HG03442 (cell line): ENCODE data around the gene DNAJC18.

Experiments used
- ATAC-seq: cut with Tn5 transposase; IDR thresholded peaks from one replicate; pipeline ENCODE4 v1.9.1; 2021; ENCODE audit warnings: mild to moderate bottlenecking, moderate library complexity; ENCODE audit not compliant: unreplicated experiment

Gene DNAJC18

GRCh38 chr5:139371482-139372435 lies 67.6 kb downstream of the DNAJC18 start:
- ATAC-seq, result no peak

- ATAC-seq, result no peak
These were observed 70.1 kb downstream of the DNAJC18 start for GRCh38 chr5:139369181-139369580.

DNA sequence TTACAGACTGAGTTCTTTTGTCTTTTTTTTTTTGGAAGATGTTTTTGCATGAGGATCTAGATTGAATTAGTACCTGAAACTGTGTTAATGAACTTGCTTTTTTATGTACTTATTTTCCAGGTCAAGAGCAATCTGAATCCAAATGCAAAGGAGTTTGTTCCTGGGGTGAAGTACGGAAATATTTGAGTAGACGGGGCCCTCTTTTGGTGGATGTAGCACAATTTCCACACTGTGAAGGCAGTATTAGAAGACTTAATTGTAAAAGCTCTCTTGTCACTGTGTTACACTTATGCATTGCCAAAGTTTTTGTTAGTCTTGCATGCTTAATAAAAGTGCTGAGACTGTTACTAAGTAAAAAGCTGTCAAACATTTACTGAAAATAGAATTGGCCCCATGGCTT lies 70.7 kb downstream of the DNAJC18 start:
- no peak for ATAC-seq

GRCh38 chr5:139364466-139364865 lies 74.9 kb downstream of the DNAJC18 start:
- ATAC-seq, result no peak

DNA sequence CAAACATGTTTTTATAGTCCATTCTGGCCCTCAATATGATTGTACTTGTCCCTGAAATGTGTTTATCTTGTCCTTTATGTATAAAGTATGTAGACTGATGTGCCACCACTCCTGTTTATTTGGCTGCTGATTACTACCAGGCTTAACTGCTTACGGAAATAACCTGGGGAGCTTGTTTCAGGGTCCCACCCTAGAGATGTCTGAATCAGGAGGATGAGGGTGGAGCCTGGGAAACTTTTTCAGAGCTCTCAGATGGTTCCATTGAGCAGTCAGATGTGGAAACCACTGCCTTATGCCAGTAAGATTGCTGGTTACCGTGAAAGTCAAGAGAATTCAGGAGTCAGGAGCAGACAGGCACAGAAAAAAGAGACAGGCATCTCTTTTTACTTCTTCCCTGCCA lies 75.4 kb downstream of the DNAJC18 start:
- no peak for ATAC-seq

GRCh38 chr5:139361835-139362429 lies 77.4 kb downstream of the DNAJC18 start:
- ATAC-seq, result no peak

DNA sequence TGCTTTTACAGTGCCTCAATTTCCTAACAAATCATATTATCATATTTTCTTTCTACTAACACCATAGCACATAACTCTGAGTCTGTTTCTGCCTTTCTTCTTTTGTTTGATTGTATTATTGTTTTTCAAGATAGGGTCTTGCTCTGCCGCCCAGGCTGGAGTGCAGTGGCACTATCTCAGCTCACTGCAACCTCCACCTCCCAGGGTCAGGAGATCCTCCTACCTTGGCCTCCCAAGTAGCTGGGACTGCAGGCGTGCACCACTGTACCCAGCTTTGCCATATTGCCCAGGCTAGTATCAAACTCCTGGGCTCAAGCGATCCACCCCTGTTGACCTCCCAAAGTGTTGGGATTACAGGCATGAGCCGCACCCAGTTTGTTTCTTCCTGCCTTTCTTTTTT lies 78.9 kb downstream of the DNAJC18 start:
- no peak for ATAC-seq
